T-helper 1 cell treated with Interleukin-12 subunit alpha and Interleukin-12 subunit beta and Interleukin-4 antibody, amounts not matched to agents 30 μg/mL and 1 μg/mL, for 36 hours (primary cell): ENCODE results near the gene KIF3A.

Experiments
- H3K27ac Mint-ChIP-seq: one replicate; pipeline ENCODE4 v1.8.0; 2021; ENCODE audit warnings: mild to moderate bottlenecking, mixed read lengths
- H3K27me3 Mint-ChIP-seq: one replicate; pipeline ENCODE4 v1.8.0; 2021; ENCODE audit warnings: low read depth, mixed read lengths
- H3K36me3 Mint-ChIP-seq: one replicate; pipeline ENCODE4 v1.8.0; 2021; ENCODE audit warnings: low read depth, mixed read lengths
- H3K4me1 Mint-ChIP-seq: one replicate; pipeline ENCODE4 v1.8.0; 2021; ENCODE audit warnings: low read depth, mixed read lengths
- H3K4me3 Mint-ChIP-seq: one replicate; pipeline ENCODE4 v1.8.0; 2021; ENCODE audit warnings: mild to moderate bottlenecking, moderate library complexity, mixed read lengths
- H3K9me3 Mint-ChIP-seq: one replicate; pipeline ENCODE4 v1.8.0; 2021; ENCODE audit warnings: mixed read lengths

Gene KIF3A

GRCh38 chr5:132774896-132775295 lies 37.5 kb upstream of the KIF3A start:
- H3K4me1 Mint-ChIP-seq = peaks cover 25% of the 10 kb centered on the region
- H3K27ac Mint-ChIP-seq = no peak overlapping the region
- H3K36me3 Mint-ChIP-seq = no peaks in the 10 kb centered on the region
- no peaks in the 10 kb centered on the region for H3K9me3 Mint-ChIP-seq
- H3K27me3 Mint-ChIP-seq = peaks cover 37% of the 10 kb centered on the region
- no peak overlapping the region for H3K4me3 Mint-ChIP-seq

DNA sequence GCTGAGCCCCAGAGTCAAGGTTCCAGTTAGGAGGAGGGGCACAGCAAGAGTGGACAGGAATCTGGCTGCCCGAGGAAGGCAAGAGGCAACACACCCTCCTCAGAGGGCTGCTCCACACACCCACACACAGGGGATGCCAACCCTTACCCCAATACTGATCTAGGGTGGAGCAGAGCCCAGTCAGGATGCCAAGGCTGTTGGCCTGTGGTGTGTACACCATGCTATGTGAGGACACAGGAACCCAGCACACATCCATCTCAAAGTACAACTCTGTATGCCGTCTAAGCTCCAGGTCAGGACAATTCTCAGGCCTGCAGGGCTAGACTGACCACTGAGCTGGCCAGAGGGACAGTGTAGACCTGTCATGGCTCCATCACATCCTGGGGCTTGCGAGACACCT lies 37.1 kb upstream of the KIF3A start:
- H3K27ac Mint-ChIP-seq = no peak overlapping the region
- peaks cover 21% of the 10 kb centered on the region for H3K4me1 Mint-ChIP-seq
- H3K27me3 Mint-ChIP-seq = peaks cover 32% of the 10 kb centered on the region
- no peak overlapping the region for H3K4me3 Mint-ChIP-seq
- no peaks in the 10 kb centered on the region for H3K36me3 Mint-ChIP-seq
- H3K9me3 Mint-ChIP-seq = no peaks in the 10 kb centered on the region

DNA sequence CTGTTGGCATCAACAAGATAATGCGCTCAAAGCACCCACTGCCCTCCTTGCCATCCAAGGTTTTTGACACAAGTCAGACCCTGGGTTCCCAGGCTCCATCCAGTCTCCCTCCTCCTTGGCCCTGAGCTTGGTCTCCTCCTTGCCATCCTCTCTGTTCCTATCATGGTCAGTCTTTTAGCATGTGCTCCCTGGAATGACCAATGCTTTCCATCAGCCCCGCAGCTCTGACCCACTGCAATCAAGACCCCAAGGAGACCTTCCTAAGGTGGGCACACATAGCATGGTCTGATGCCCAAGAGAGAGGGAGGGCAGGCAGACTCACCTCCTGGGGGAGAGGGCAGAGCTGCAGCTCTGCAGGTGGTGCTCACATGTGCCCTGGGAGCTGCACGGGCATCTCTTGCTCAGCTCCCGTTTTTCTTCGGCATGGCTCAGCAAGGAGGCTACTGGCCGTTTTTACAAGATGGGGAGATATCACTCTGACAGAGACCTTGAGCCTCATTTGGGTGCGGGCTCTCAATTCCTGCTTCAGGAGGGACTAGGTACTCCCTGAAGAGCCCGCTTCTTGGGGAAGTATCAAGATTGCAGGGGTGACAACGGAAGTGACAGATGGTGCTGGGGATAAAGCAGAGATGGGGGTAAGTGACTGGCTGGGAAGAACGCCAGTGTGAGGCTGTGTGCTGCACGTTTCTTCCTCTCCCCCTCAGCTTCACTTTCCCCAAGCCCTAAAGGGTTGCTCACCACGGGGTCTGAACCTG lies 36.4 kb upstream of the KIF3A start:
- Mint-ChIP-seq H3K4me3 (no peak overlapping the region), H3K27me3 (peaks cover 26% of the 10 kb centered on the region), H3K4me1 (peaks cover 21% of the 10 kb centered on the region), H3K27ac (no peak overlapping the region), H3K9me3 (no peaks in the 10 kb centered on the region), H3K36me3 (no peaks in the 10 kb centered on the region)

- Mint-ChIP-seq H3K27me3 (peaks cover 19% of the 10 kb centered on the region), H3K4me1 (peaks cover 19% of the 10 kb centered on the region), H3K36me3 (no peaks in the 10 kb centered on the region), H3K27ac (no peak overlapping the region), H3K9me3 (no peaks in the 10 kb centered on the region), H3K4me3 (no peak overlapping the region)
These were observed 35.8 kb upstream of the KIF3A start for GRCh38 chr5:132773114-132773513.

- Mint-ChIP-seq H3K27me3 (peaks cover 14% of the 10 kb centered on the region), H3K9me3 (no peaks in the 10 kb centered on the region), H3K36me3 (no peaks in the 10 kb centered on the region), H3K4me3 (no peak overlapping the region), H3K4me1 (peaks cover 18% of the 10 kb centered on the region), H3K27ac (no peak overlapping the region)
These were observed 35.1 kb upstream of the KIF3A start for GRCh38 chr5:132772291-132773070.

- H3K27me3 Mint-ChIP-seq = peaks cover 14% of the 10 kb centered on the region
- H3K9me3 Mint-ChIP-seq = no peaks in the 10 kb centered on the region
These were observed 34.2 kb upstream of the KIF3A start for GRCh38 chr5:132771503-132771998.

DNA sequence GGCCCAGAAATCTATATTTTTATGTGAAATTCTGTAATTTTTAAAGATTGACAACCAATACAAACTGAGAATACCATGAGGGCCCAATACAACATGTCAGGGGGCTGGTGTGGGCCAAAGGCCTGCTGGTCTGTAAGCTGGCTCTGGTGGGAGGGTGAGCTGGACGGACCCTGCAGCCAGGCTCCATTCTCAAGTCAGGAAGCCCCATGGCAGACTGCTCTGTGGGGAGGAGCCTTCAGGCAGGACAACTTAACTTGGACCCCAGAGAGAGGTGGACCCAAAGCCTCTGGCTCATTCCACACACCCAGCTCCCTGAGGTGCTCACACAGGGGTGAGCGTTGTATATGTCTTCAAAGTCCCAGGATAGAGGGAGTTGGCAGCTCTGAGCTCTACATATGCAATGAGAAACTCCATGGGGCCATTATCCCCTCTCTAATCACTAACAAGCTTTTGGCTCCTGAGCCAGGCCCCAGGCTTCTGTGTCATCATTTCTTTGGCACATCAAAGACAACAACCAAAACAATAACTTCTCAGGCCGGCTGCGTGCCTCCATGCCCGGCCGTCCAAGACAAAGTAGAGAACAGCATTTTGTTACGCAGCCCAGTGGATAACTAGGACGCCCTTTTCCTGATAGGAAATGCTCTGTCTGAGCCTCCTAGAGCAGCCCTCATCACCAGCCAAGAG lies 33.3 kb upstream of the KIF3A start:
- Mint-ChIP-seq H3K4me1 (peaks cover 19% of the 10 kb centered on the region), H3K36me3 (no peaks in the 10 kb centered on the region), H3K4me3 (no peak overlapping the region), H3K27ac (no peak overlapping the region), H3K27me3 (peaks cover 9% of the 10 kb centered on the region), H3K9me3 (no peaks in the 10 kb centered on the region)

More at GRCh38 chr5:132771503-132771998, 34.2 kb upstream of the KIF3A start:
- Mint-ChIP-seq H3K4me1 (peaks cover 20% of the 10 kb centered on the region), H3K27ac (no peak overlapping the region), H3K4me3 (no peak overlapping the region), H3K36me3 (no peaks in the 10 kb centered on the region)

- H3K4me1 Mint-ChIP-seq = peaks cover 10% of the 10 kb centered on the region
- H3K9me3 Mint-ChIP-seq = no peaks in the 10 kb centered on the region
- no peak overlapping the region for H3K4me3 Mint-ChIP-seq
- peaks cover 2% of the 10 kb centered on the region for H3K36me3 Mint-ChIP-seq
- no peak overlapping the region for H3K27ac Mint-ChIP-seq
- H3K27me3 Mint-ChIP-seq = no peaks in the 10 kb centered on the region
These were observed 31.1 kb upstream of the KIF3A start for GRCh38 chr5:132768485-132768868.

GRCh38 chr5:132767150-132767549 lies 29.8 kb upstream of the KIF3A start:
- H3K4me3 Mint-ChIP-seq = no peak overlapping the region
- H3K4me1 Mint-ChIP-seq = peaks cover 10% of the 10 kb centered on the region
- H3K27ac Mint-ChIP-seq = no peak overlapping the region
- no peaks in the 10 kb centered on the region for H3K27me3 Mint-ChIP-seq
- H3K9me3 Mint-ChIP-seq = no peaks in the 10 kb centered on the region
- peaks cover 5% of the 10 kb centered on the region for H3K36me3 Mint-ChIP-seq

DNA sequence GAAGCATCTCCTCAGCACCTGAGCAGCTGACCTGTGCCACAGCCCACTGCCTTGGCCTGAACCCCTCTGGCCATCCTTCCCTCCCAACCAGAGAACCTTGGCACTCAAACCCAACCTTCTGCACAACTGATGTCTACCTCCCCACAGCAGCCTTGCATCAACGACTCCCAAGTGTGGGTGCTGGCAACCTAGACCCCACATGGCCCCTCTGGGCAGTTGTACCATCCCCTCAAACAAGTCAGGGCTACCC lies 29.4 kb upstream of the KIF3A start:
- Mint-ChIP-seq H3K27ac (no peak overlapping the region), H3K27me3 (no peaks in the 10 kb centered on the region), H3K9me3 (no peaks in the 10 kb centered on the region), H3K4me3 (no peak overlapping the region), H3K36me3 (peaks cover 5% of the 10 kb centered on the region), H3K4me1 (peaks cover 10% of the 10 kb centered on the region)

DNA sequence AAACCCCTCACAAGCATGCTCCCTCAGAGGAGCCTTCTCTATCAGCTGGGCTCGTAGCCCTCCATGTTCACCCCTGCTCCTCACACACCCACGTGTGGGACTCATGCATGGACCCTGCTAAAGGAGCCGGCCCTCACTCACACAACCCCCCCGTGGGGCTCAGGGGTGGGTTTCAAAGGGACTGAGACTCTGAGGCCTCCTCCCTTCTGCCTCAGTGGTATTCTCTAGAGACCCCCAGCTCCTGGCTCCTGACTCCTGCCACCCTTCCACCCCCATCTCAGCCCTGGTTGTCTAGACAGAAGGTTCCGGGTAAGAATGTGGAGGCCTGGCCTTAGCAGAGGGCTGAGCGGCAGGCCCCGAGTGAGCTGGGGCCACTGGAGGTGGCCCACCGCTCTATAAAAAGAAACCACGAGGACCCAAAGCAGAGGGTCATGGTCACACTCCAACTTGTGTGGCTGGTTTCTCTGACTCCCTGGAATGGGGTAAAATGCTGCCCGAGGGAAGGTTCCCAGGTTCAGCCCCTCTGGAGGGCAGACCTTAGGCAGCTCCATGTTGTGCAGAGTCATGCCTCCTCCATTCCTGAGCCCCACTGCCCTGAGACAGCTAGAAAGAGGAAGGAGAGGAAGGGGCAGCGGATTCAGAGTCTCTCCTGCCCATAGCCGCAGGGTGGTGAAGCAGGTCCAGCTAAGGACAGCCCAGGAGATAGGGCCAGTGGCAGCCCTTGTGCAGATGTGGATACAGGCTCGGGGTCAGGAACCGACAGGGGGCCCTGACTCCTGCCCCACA lies 28.9 kb upstream of the KIF3A start:
- Mint-ChIP-seq H3K4me1 (peaks cover 10% of the 10 kb centered on the region), H3K4me3 (no peak overlapping the region), H3K27me3 (no peaks in the 10 kb centered on the region), H3K36me3 (peaks cover 5% of the 10 kb centered on the region), H3K27ac (no peak overlapping the region), H3K9me3 (no peaks in the 10 kb centered on the region)

GRCh38 chr5:132765311-132766019 lies 28.1 kb upstream of the KIF3A start:
- Mint-ChIP-seq H3K36me3 (peaks cover 7% of the 10 kb centered on the region), H3K4me3 (no peak overlapping the region), H3K27me3 (no peaks in the 10 kb centered on the region), H3K9me3 (no peaks in the 10 kb centered on the region), H3K4me1 (peaks cover 10% of the 10 kb centered on the region), H3K27ac (no peak overlapping the region)

GRCh38 chr5:132764671-132765238 lies 27.4 kb upstream of the KIF3A start:
- Mint-ChIP-seq H3K27ac (no peak overlapping the region), H3K27me3 (no peaks in the 10 kb centered on the region), H3K36me3 (peaks cover 12% of the 10 kb centered on the region), H3K9me3 (no peaks in the 10 kb centered on the region), H3K4me3 (no peak overlapping the region), H3K4me1 (peaks cover 10% of the 10 kb centered on the region)
